Measurements from ENCODE around the gene MICALL1.
A peak's percentile ranks its signal among the peaks of the same experiment; 100 is the strongest.
"Not testable (repeated sequence)": the region's sequence is repeated elsewhere in the genome, so short reads cannot be mapped to it uniquely, and the experiment has no call there.

MICALL1 gene

GRCh38 chr22:37967637-37968451 lies 61.7 kb downstream of the MICALL1 start:
- DNase-seq (ENCODE audit: low read depth, low spot score), result no peak
- Histone ChIP-seq H3K9ac (ENCODE audit: insufficient read length) (no peak overlapping the region), H3K4me3 (no peak overlapping the region), H3K27ac (no peak overlapping the region), H3K36me3 (ENCODE audit: insufficient read depth, low read length) (peaks cover 45% of the 10 kb centered on the region), H3K9me3 (ENCODE audit: low read depth, low read length) (no peaks in the 10 kb centered on the region)
- TF ChIP-seq EZH2 (IDR thresholded peaks at IDR 0.05), result no peak
- TF ChIP-seq FOXP2 (optimal IDR thresholded peaks at IDR 0.05; ENCODE audit: control extremely low read depth, extremely low read length, insufficient read depth), result no peak
- TF ChIP-seq POLR2AphosphoS5 (IDR thresholded peaks at IDR 0.05; ENCODE audit: borderline replicate concordance, low read depth, low read length), result no peak

GRCh38 chr22:37968452-37969251 lies 62.6 kb downstream of the MICALL1 start:
- Histone ChIP-seq H3K9ac (ENCODE audit: insufficient read length) (no peak overlapping the region), H3K9me3 (ENCODE audit: low read depth, low read length) (no peaks in the 10 kb centered on the region), H3K4me3 (no peak overlapping the region), H3K36me3 (ENCODE audit: insufficient read depth, low read length) (peaks cover 40% of the 10 kb centered on the region), H3K27ac (no peak overlapping the region)
- no peak for TF ChIP-seq FOXP2 (optimal IDR thresholded peaks at IDR 0.05; ENCODE audit: control extremely low read depth, extremely low read length, insufficient read depth)
- DNase-seq (ENCODE audit: low read depth, low spot score), result no peak

GRCh38 chr22:37970864-37971263 lies 64.8 kb downstream of the MICALL1 start:
- TF ChIP-seq FOXP2 (optimal IDR thresholded peaks at IDR 0.05; ENCODE audit: control extremely low read depth, extremely low read length, insufficient read depth), result no peak
- no peak for TF ChIP-seq POLR2AphosphoS5 (IDR thresholded peaks at IDR 0.05; ENCODE audit: borderline replicate concordance, low read depth, low read length)
- no peak for TF ChIP-seq EZH2 (IDR thresholded peaks at IDR 0.05)
- Histone ChIP-seq H3K36me3 (ENCODE audit: insufficient read depth, low read length) (peaks cover 33% of the 10 kb centered on the region), H3K9ac (ENCODE audit: insufficient read length) (no peak overlapping the region), H3K27ac (no peak overlapping the region), H3K9me3 (ENCODE audit: low read depth, low read length) (no peaks in the 10 kb centered on the region), H3K4me3 (no peak overlapping the region)
- DNase-seq (ENCODE audit: low read depth, low spot score), result no peak

- Histone ChIP-seq H3K36me3 (ENCODE audit: insufficient read depth, low read length) (peaks cover 25% of the 10 kb centered on the region), H3K9me3 (ENCODE audit: low read depth, low read length) (no peaks in the 10 kb centered on the region), H3K4me3 (no peak overlapping the region), H3K9ac (ENCODE audit: insufficient read length) (no peak overlapping the region), H3K27ac (no peak overlapping the region)
- no peak for DNase-seq (ENCODE audit: low read depth, low spot score)
- TF ChIP-seq POLR2AphosphoS5 (IDR thresholded peaks at IDR 0.05; ENCODE audit: borderline replicate concordance, low read depth, low read length) (no peak), FOXP2 (optimal IDR thresholded peaks at IDR 0.05; ENCODE audit: control extremely low read depth, extremely low read length, insufficient read depth) (no peak), EZH2 (IDR thresholded peaks at IDR 0.05) (no peak)
Measured at GRCh38 chr22:37971475-37972434, 65.7 kb downstream of the MICALL1 start.

- H3K4me3 ChIP-seq, result no peak overlapping the region
- H3K9me3 ChIP-seq (ENCODE audit: low read depth, low read length), result no peaks in the 10 kb centered on the region
- H3K27ac ChIP-seq, result 0 out of 2 replicates have a peak overlapping the region, but pooled peaks have one; percentile 46
- no peak overlapping the region for H3K9ac ChIP-seq (ENCODE audit: insufficient read length)
- peaks cover 17% of the 10 kb centered on the region; the same call in 1 of the 2 replicates for H3K36me3 ChIP-seq (ENCODE audit: insufficient read depth, low read length)
- TF ChIP-seq EZH2 (IDR thresholded peaks at IDR 0.05) (no peak), FOXP2 (optimal IDR thresholded peaks at IDR 0.05; ENCODE audit: control extremely low read depth, extremely low read length, insufficient read depth) (no peak), POLR2AphosphoS5 (IDR thresholded peaks at IDR 0.05; ENCODE audit: borderline replicate concordance, low read depth, low read length) (no peak)
- no peak for DNase-seq (ENCODE audit: low read depth, low spot score)
Measured at GRCh38 chr22:37972527-37972926, 66.4 kb downstream of the MICALL1 start.

GRCh38 chr22:37973271-37974170 lies 67.4 kb downstream of the MICALL1 start:
- no peak for TF ChIP-seq EZH2 (IDR thresholded peaks at IDR 0.05)
- TF ChIP-seq FOXP2 (optimal IDR thresholded peaks at IDR 0.05; ENCODE audit: control extremely low read depth, extremely low read length, insufficient read depth), result no peak
- TF ChIP-seq POLR2AphosphoS5 (IDR thresholded peaks at IDR 0.05; ENCODE audit: borderline replicate concordance, low read depth, low read length), result no peak
- Histone ChIP-seq H3K9ac (ENCODE audit: insufficient read length) (no peak overlapping the region), H3K4me3 (no peak overlapping the region), H3K9me3 (ENCODE audit: low read depth, low read length) (no peaks in the 10 kb centered on the region), H3K27ac (no peak overlapping the region), H3K36me3 (ENCODE audit: insufficient read depth, low read length) (peaks cover 8% of the 10 kb centered on the region; the same call in 1 of the 2 replicates)
- no peak for DNase-seq (ENCODE audit: low read depth, low spot score)

GRCh38 chr22:37975153-37975552 lies 69.1 kb downstream of the MICALL1 start:
- Histone ChIP-seq H3K27ac (no peak overlapping the region), H3K4me3 (no peak overlapping the region)
- TF ChIP-seq POLR2AphosphoS5 (IDR thresholded peaks at IDR 0.05; ENCODE audit: borderline replicate concordance, low read depth, low read length), result no peak
- TF ChIP-seq FOXP2 (optimal IDR thresholded peaks at IDR 0.05; ENCODE audit: control extremely low read depth, extremely low read length, insufficient read depth), result no peak
- TF ChIP-seq EZH2 (IDR thresholded peaks at IDR 0.05), result no peak

GRCh38 chr22:37976022-37976421 lies 69.9 kb downstream of the MICALL1 start:
- not testable (repeated sequence) for H3K36me3 ChIP-seq (ENCODE audit: insufficient read depth, low read length); H3K27ac ChIP-seq; DNase-seq (ENCODE audit: low read depth, low spot score); H3K9me3 ChIP-seq (ENCODE audit: low read depth, low read length); H3K4me3 ChIP-seq; H3K9ac ChIP-seq (ENCODE audit: insufficient read length)

More at GRCh38 chr22:37975153-37975552, 69.1 kb downstream of the MICALL1 start:
- DNase-seq (ENCODE audit: low read depth, low spot score), result no peak
- no peaks in the 10 kb centered on the region for H3K36me3 ChIP-seq (ENCODE audit: insufficient read depth, low read length)
- no peaks in the 10 kb centered on the region for H3K9me3 ChIP-seq (ENCODE audit: low read depth, low read length)
- no peak overlapping the region for H3K9ac ChIP-seq (ENCODE audit: insufficient read length)

Data from SK-N-MC (cell line).